B cell (primary cell): ENCODE measurements around the gene ZNF423. TPM values are rescaled to one million over a fixed set of nuclear protein-coding genes. Genes with fewer than 3 reads are reported as not detected.

Experiments
- ATAC-seq: fragments of 200-7000 bp; cut with Tn5 transposase; one replicate; pipeline ENCODE4 v1.10.0; 2021; ENCODE audit warnings: low read depth, mild to moderate bottlenecking, moderate number of reproducible peaks, moderate library complexity
- CTCF ChIA-PET: fragments of 350-600 bp; sonication (Branson Sonifier 250); formaldehyde crosslinking; loops from one replicate; lab custom pipeline; 2021; ENCODE audit warnings: antibody characterized with exemption, inconsistent platforms; lab: Charles Lee
- POLR2A ChIA-PET: fragments of 350-600 bp; sonication (Branson Sonifier 250); formaldehyde crosslinking; loops from one replicate; lab custom pipeline; 2021; ENCODE audit warnings: antibody characterized with exemption; lab: Charles Lee
- DNase-seq: peaks from one replicate; pipeline ENCODE4 v3.0.0; 2013
- H2AFZ ChIP-seq: 2 replicates; pipeline ENCODE4 v1.6.1; 2012; ENCODE audit warnings: mild to moderate bottlenecking, low read depth, low read length; ENCODE audit not compliant: insufficient read depth, poor library complexity, severe bottlenecking
- H3K27ac ChIP-seq, 2 donors: 1 replicate in 1 of 2; 2 replicates in 1 of 2; pipeline ENCODE4 v1.5.1; 2012 to 2013; ENCODE audit warnings: low read length in 2 of 2, mild to moderate bottlenecking in 2 of 2, moderate library complexity in 1 of 2
- H3K27me3 ChIP-seq, 4 experiments: fragments of 200-600 bp in 1 of 4; sonication (generic) in 1 of 4; replicated peaks in 1 of 4; 1 replicate in 2 of 4; 2 replicates in 2 of 4; pipeline versions ENCODE4 v1.6.1 to v1.7.0; 2013 to 2016; ENCODE audit warnings: low read length in 3 of 4, mild to moderate bottlenecking in 2 of 4, mixed read lengths in 1 of 4, moderate library complexity in 1 of 4; ENCODE audit not compliant: insufficient read depth in 4 of 4, control insufficient read depth in 3 of 4; ENCODE audit errors: control extremely low read depth in 1 of 4
- H3K36me3 ChIP-seq, 2 experiments: replicated peaks in 1 of 2; 1 replicate in 1 of 2; 2 replicates in 1 of 2; pipeline versions ENCODE4 v1.6.1 to v1.7.1; 2013; ENCODE audit warnings: low read length in 1 of 2; ENCODE audit not compliant: insufficient read depth in 2 of 2, control insufficient read depth in 1 of 2; ENCODE audit errors: control extremely low read depth in 1 of 2, extremely low read depth in 1 of 2
- H3K4me1 ChIP-seq, 2 donors: fragments of 200-600 bp in 1 of 2; sonication (generic) in 1 of 2; 1 replicate in 1 of 2; 2 replicates in 1 of 2; pipeline versions ENCODE4 v1.5.1 to v1.6.1; 2013 to 2017; ENCODE audit warnings: low read length in 2 of 2; ENCODE audit not compliant: control insufficient read depth in 2 of 2, insufficient read depth in 2 of 2
- H3K4me2 ChIP-seq: replicated peaks from 2 replicates; pipeline ENCODE3; 2012; ENCODE audit warnings: mild to moderate bottlenecking, low read depth, low read length; ENCODE audit not compliant: poor library complexity, severe bottlenecking
- H3K4me3 ChIP-seq, 5 experiments: fragments of 200-600 bp in 1 of 5; sonication (generic) in 1 of 5; 1 replicate in 3 of 5; 2 replicates in 2 of 5; pipeline versions ENCODE4 v1.5.1 to v1.7.0; 2011 to 2016; ENCODE audit warnings: low read length in 4 of 5, mild to moderate bottlenecking in 4 of 5, low read depth in 2 of 5, control low read depth in 1 of 5, moderate library complexity in 1 of 5; ENCODE audit not compliant: insufficient read depth in 1 of 5; ENCODE audit errors: control extremely low read depth in 1 of 5, extremely low read depth in 1 of 5
- H3K79me2 ChIP-seq: fragments of 200-600 bp; sonication (generic); one replicate; pipeline ENCODE4 v1.6.0; 2016; ENCODE audit warnings: low read length; ENCODE audit not compliant: control insufficient read depth, insufficient read depth
- H3K9ac ChIP-seq: fragments of 200-600 bp; sonication (generic); 2 replicates; pipeline ENCODE4 v1.6.1; 2017; ENCODE audit warnings: mild to moderate bottlenecking, low read length, moderate library complexity
- H3K9me3 ChIP-seq, 3 donors: one replicate each; pipeline versions ENCODE4 v1.6.1 to v1.7.1; 2013; ENCODE audit warnings: low read length in 2 of 3; ENCODE audit not compliant: control insufficient read depth in 2 of 3, insufficient read depth in 1 of 3; ENCODE audit errors: control extremely low read depth in 1 of 3
- H4K20me1 ChIP-seq: 2 replicates; pipeline ENCODE4 v1.6.0; 2012; ENCODE audit warnings: mild to moderate bottlenecking, low read length; ENCODE audit not compliant: insufficient read depth, control insufficient read depth, poor library complexity, severe bottlenecking
- H3K27ac Mint-ChIP-seq: one replicate; pipeline ENCODE4 v1.8.0; 2021; ENCODE audit warnings: mixed read lengths
- H3K27me3 Mint-ChIP-seq: one replicate; pipeline ENCODE4 v1.8.0; 2021; ENCODE audit warnings: mixed read lengths
- H3K4me1 Mint-ChIP-seq: one replicate; pipeline ENCODE4 v1.8.0; 2021; ENCODE audit warnings: mixed read lengths
- H3K4me3 Mint-ChIP-seq: one replicate; pipeline ENCODE4 v1.8.0; 2021; ENCODE audit warnings: mixed read lengths
- H3K9me3 Mint-ChIP-seq: one replicate; pipeline ENCODE4 v1.8.0; 2022; ENCODE audit warnings: mixed read lengths; ENCODE audit not compliant: insufficient read depth
- CTCF ChIP-seq: fragments of 200-600 bp; IDR thresholded peaks from one replicate; pipeline ENCODE4 v1.8.0; 2022; ENCODE audit warnings: antibody characterized with exemption, mild to moderate bottlenecking
- EZH2 ChIP-seq: IDR thresholded peaks from 2 replicates; pipeline ENCODE4 v1.6.1; 2012; ENCODE audit warnings: borderline replicate concordance, low read depth, mild to moderate bottlenecking, moderate library complexity, low read length; ENCODE audit not compliant: insufficient read depth, poor library complexity, severe bottlenecking
- WGBS: methylation state at CpG from one replicate; pipeline ENCODE4 v1.1.5; 2013; ENCODE audit warnings: missing lambda C conversion rate; ENCODE audit not compliant: insufficient coverage; 5-methylcytosine and 5-hydroxymethylcytosine counted together
- intact Hi-C: fragments of 100-400 bp; cut with micrococcal nuclease; formaldehyde crosslinking; loops from one replicate; pipeline ENCODE4 v1.10.0; 2022
- polyA plus RNA-seq: library from polyadenylated mRNA; depleted of rRNA; stranded (reverse); fragments of >200 nt; gene quantifications from 2 replicates; pipeline ENCODE4 v1.2.3, GENCODE V29; 2012
- total RNA-seq, 2 donors: library from RNA; stranded (reverse); fragments of 120-200 nt in 1 of 2; gene quantifications; 1 replicate in 1 of 2; 2 replicates in 1 of 2; pipeline versions ENCODE4 v1.2.3 to v1.2.4, GENCODE V29; 2013 to 2022

ZNF423 gene
- total and polyA plus RNA-seq, 2 donors (not counting 1 experiment from before 2014, with no cell fraction given) = not detected

DNA sequence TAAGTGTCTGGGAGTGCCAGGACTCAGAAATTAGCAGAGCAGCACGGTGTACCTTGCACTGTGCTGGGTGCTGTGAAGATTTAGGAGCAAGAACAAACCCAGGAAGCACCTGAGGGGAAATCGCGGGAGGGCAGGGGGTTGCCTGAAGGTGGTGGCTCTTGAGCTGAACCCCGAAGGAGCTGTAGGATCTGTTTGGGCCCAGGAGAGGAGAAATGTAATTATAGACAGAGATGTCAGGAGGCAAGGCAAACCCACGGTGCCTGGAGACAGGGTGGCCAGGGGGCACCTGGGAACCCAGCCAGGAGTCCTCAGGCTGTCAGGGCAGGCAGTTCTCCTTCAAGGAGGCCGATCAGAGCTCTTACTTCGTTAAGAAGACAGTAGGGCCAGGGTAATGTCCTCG, 373.2 kb downstream of the ZNF423 start:
- peaks cover 12% of the 10 kb centered on the region for H3K27me3 Mint-ChIP-seq
- no peak overlapping the region for H3K27ac Mint-ChIP-seq
- DNase-seq = no peak
- POLR2A ChIA-PET = no interaction called here
- ATAC-seq = no peak
- Histone ChIP-seq H2AFZ (no peak overlapping the region), H3K9me3 (no peaks in the 10 kb centered on the region), H3K79me2 (no peaks in the 10 kb centered on the region), H3K27me3 (peaks cover 0 to 4% (median 3%) of the 10 kb centered on the region in 4 experiments), H3K27ac (no peak overlapping the region), H4K20me1 (no peaks in the 10 kb centered on the region), H3K4me2 (no peak overlapping the region), H3K4me3 (no peak overlapping the region), H3K9ac (no peak overlapping the region), H3K4me1 (peaks cover 14 to 18% of the 10 kb centered on the region in 2 donors), H3K36me3 (no peaks in the 10 kb centered on the region)
- no peaks in the 10 kb centered on the region for H3K9me3 Mint-ChIP-seq
- CTCF ChIA-PET = no interaction called here
- intact Hi-C loops = no loop called here
- peaks cover 12% of the 10 kb centered on the region for H3K4me1 Mint-ChIP-seq
- no peak overlapping the region for H3K4me3 Mint-ChIP-seq
- 21% methylated on average over 8 of the region's 8 CpGs for WGBS
- TF ChIP-seq EZH2 = no peak
- no peak for TF ChIP-seq CTCF

GRCh38 chr16:49478616-49479015, 377.3 kb downstream of the ZNF423 start:
- DNase-seq = no peak
- ChIA-PET CTCF (no interaction called here), POLR2A (no interaction called here)
- Mint-ChIP-seq H3K9me3 (no peaks in the 10 kb centered on the region), H3K27me3 (peaks cover 12% of the 10 kb centered on the region), H3K4me3 (no peak overlapping the region), H3K4me1 (peaks cover 7% of the 10 kb centered on the region), H3K27ac (no peak overlapping the region)
- Histone ChIP-seq H3K27me3 (peaks cover 0 to 4% (median 3%) of the 10 kb centered on the region in 4 experiments), H3K4me3 (no peak overlapping the region), H2AFZ (no peak overlapping the region), H3K4me1 (peaks cover 9 to 15% of the 10 kb centered on the region in 2 donors), H3K79me2 (no peaks in the 10 kb centered on the region), H3K4me2 (no peak overlapping the region), H3K9ac (no peak overlapping the region), H3K9me3 (no peaks in the 10 kb centered on the region), H3K27ac (no peak overlapping the region), H3K36me3 (no peaks in the 10 kb centered on the region), H4K20me1 (no peaks in the 10 kb centered on the region)
- intact Hi-C loops = no loop called here
- TF ChIP-seq EZH2 = no peak
- no peak for TF ChIP-seq CTCF
- ATAC-seq = no peak
